WTC11 (cell line): ENCODE measurements around the gene IGFALS. TPM values are rescaled to one million over a fixed set of nuclear protein-coding genes. Genes with fewer than 3 reads are reported as not detected.

ENCODE experiments used
- ATAC-seq: fragments of 200-7000 bp; cut with Tn5 transposase; 2 replicates; pipeline ENCODE4 v1.10.0; 2021; ENCODE audit warnings: mild to moderate bottlenecking, moderate library complexity
- CTCF ChIA-PET: fragments of 300-600 bp; sonication (Branson Sonifier 250); formaldehyde crosslinking; loops from one replicate; lab custom pipeline; 2021; ENCODE audit warnings: antibody characterized with exemption; lab: Charles Lee
- POLR2A ChIA-PET: fragments of 350-600 bp; sonication (Branson Sonifier 250); formaldehyde crosslinking; loops from one replicate; lab custom pipeline; 2021; ENCODE audit warnings: antibody characterized with exemption; lab: Charles Lee
- DNase-seq: peaks from one replicate; pipeline ENCODE4 v3.0.0; 2021; ENCODE audit warnings: low spot score
- H3K27ac Mint-ChIP-seq: 2 replicates; pipeline ENCODE4 v1.8.0; 2021; ENCODE audit warnings: mixed read lengths
- H3K27me3 Mint-ChIP-seq: 2 replicates; pipeline ENCODE4 v1.8.0; 2021; ENCODE audit warnings: low read depth, mild to moderate bottlenecking, moderate library complexity, mixed read lengths
- H3K36me3 Mint-ChIP-seq: 2 replicates; pipeline ENCODE4 v1.8.0; 2021; ENCODE audit warnings: mixed read lengths
- H3K4me1 Mint-ChIP-seq: 2 replicates; pipeline ENCODE4 v1.8.0; 2022; ENCODE audit warnings: mixed read lengths
- H3K4me3 Mint-ChIP-seq: 2 replicates; pipeline ENCODE4 v1.8.0; 2021; ENCODE audit warnings: mild to moderate bottlenecking, moderate library complexity, mixed read lengths
- H3K9me3 Mint-ChIP-seq: 2 replicates; pipeline ENCODE4 v1.8.0; 2021; ENCODE audit warnings: mixed read lengths
- CBFB ChIP-seq: sonication (generic); formaldehyde crosslinking; IDR thresholded peaks from 2 replicates; pipeline ENCODE4 v1.8.1; 2022; ENCODE audit warnings: mild to moderate bottlenecking, low read depth, missing genetic modification reagents
- FOXK1 ChIP-seq: sonication (generic); formaldehyde crosslinking; IDR thresholded peaks from 2 replicates; pipeline ENCODE4 v1.8.0; 2022; ENCODE audit warnings: mild to moderate bottlenecking, moderate library complexity, missing genetic modification reagents
- IRF2 ChIP-seq: sonication (generic); formaldehyde crosslinking; IDR thresholded peaks from 2 replicates; pipeline ENCODE4 v1.8.0; 2022; ENCODE audit warnings: low read depth, missing genetic modification reagents, borderline replicate concordance
- JAZF1 ChIP-seq: fragments of 250-450 bp; sonication (Bioruptor Pico); IDR thresholded peaks from 2 replicates; pipeline ENCODE4 v1.9.0; 2021; ENCODE audit warnings: moderate library complexity, mild to moderate bottlenecking, inconsistent platforms
- NFE2L1 ChIP-seq: sonication (generic); formaldehyde crosslinking; IDR thresholded peaks from 2 replicates; pipeline ENCODE4 v1.8.1; 2023; ENCODE audit warnings: missing genetic modification reagents
- NR2C2 ChIP-seq: sonication (generic); formaldehyde crosslinking; IDR thresholded peaks from 2 replicates; pipeline ENCODE4 v1.8.0; 2022; ENCODE audit warnings: mild to moderate bottlenecking, missing genetic modification reagents
- SMAD3 ChIP-seq: sonication (generic); formaldehyde crosslinking; IDR thresholded peaks from 2 replicates; pipeline ENCODE4 v1.8.0; 2022; ENCODE audit warnings: missing genetic modification reagents, mild to moderate bottlenecking, borderline replicate concordance
- TEAD4 ChIP-seq: sonication (generic); formaldehyde crosslinking; IDR thresholded peaks from 2 replicates; pipeline ENCODE4 v1.8.0; 2022; ENCODE audit warnings: mild to moderate bottlenecking, missing genetic modification reagents
- ZNF232 ChIP-seq: sonication (generic); formaldehyde crosslinking; IDR thresholded peaks from 2 replicates; pipeline ENCODE4 v1.8.0; 2022; ENCODE audit warnings: mild to moderate bottlenecking, missing genetic modification reagents
- ZNF263 ChIP-seq: sonication (generic); formaldehyde crosslinking; IDR thresholded peaks from 2 replicates; pipeline ENCODE4 v1.8.1; 2022; ENCODE audit warnings: low read depth, mild to moderate bottlenecking, moderate library complexity, missing genetic modification reagents
- ZNF317 ChIP-seq: sonication (generic); formaldehyde crosslinking; IDR thresholded peaks from 2 replicates; pipeline ENCODE4 v1.8.1; 2023; ENCODE audit warnings: low read depth, mild to moderate bottlenecking, moderate library complexity, missing genetic modification reagents, borderline replicate concordance
- ZNF671 ChIP-seq: fragments of 250-450 bp; sonication (Bioruptor Pico); IDR thresholded peaks from 2 replicates; pipeline ENCODE4 v1.8.0; 2021; ENCODE audit warnings: mild to moderate bottlenecking
- total RNA-seq: library from RNA; stranded (reverse); gene quantifications from 3 replicates; pipeline ENCODE4 v1.2.3, GENCODE V29; 2021
- TF ChIP-seq, protein P1 (sequence below): sonication (generic); formaldehyde crosslinking; IDR thresholded peaks from 2 replicates; pipeline ENCODE4 v1.8.0; 2023; ENCODE audit warnings: missing genetic modification reagents
- TF ChIP-seq, protein P2 (sequence below): fragments of 250-450 bp; sonication (Bioruptor Pico); conservative IDR thresholded peaks from 2 replicates; pipeline ENCODE4 v1.9.0; 2021; ENCODE audit warnings: mild to moderate bottlenecking
- TF ChIP-seq, protein P3 (sequence below): sonication (generic); formaldehyde crosslinking; IDR thresholded peaks from 2 replicates; pipeline ENCODE4 v1.8.1; 2022; ENCODE audit warnings: mild to moderate bottlenecking, missing genetic modification reagents, moderate library complexity, borderline replicate concordance
- TF ChIP-seq, protein P4 (sequence below): sonication (generic); formaldehyde crosslinking; conservative IDR thresholded peaks from 2 replicates; pipeline ENCODE4 v1.8.1; 2022; ENCODE audit warnings: mild to moderate bottlenecking, missing genetic modification reagents
- TF ChIP-seq, protein P5 (sequence below): sonication (generic); formaldehyde crosslinking; IDR thresholded peaks from 2 replicates; pipeline ENCODE4 v1.8.1; 2022; ENCODE audit warnings: low read depth, missing genetic modification reagents, borderline replicate concordance
- TF ChIP-seq, protein P6 (sequence below): sonication (generic); formaldehyde crosslinking; IDR thresholded peaks from 2 replicates; pipeline ENCODE4 v1.8.0; 2022; ENCODE audit warnings: mild to moderate bottlenecking, missing genetic modification reagents
- TF ChIP-seq, protein P7 (sequence below): fragments of 250-450 bp; sonication (Bioruptor Pico); IDR thresholded peaks from 2 replicates; pipeline ENCODE4 v1.9.0; 2021; ENCODE audit warnings: moderate library complexity, mild to moderate bottlenecking, inconsistent platforms, borderline replicate concordance

The IGFALS gene
- total RNA-seq, 1 experiment from 2014 or later: not detected

DNA sequence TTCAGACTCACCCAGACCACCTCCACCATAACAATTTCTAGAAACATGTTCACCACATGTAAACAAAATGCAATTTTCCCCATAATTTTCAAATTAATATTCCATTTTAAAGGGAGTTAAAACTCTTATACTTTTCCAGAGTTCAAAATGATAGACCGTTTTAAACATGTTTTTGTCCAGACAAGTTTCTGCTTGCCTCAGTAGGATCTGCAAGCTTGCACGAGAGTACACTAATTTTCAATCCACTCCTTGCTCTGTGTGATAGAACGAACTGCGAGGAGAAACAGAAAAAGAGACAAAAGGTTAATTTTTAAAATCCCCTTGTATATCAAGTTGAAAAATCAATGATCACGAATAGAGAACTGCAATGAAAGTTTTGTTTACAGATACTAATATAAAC is 40.6 kb upstream of the IGFALS start (continued):
- TF ChIP-seq, protein P1, sequence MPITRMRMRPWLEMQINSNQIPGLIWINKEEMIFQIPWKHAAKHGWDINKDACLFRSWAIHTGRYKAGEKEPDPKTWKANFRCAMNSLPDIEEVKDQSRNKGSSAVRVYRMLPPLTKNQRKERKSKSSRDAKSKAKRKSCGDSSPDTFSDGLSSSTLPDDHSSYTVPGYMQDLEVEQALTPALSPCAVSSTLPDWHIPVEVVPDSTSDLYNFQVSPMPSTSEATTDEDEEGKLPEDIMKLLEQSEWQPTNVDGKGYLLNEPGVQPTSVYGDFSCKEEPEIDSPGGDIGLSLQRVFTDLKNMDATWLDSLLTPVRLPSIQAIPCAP: no peak
- TF ChIP-seq JAZF1 (CRISPR knock-in tag) (no peak), ZNF671 (CRISPR knock-in tag) (no peak), SMAD3 (CRISPR knock-in tag) (no peak), IRF2 (CRISPR knock-in tag) (no peak)
- TF ChIP-seq, protein P2, sequence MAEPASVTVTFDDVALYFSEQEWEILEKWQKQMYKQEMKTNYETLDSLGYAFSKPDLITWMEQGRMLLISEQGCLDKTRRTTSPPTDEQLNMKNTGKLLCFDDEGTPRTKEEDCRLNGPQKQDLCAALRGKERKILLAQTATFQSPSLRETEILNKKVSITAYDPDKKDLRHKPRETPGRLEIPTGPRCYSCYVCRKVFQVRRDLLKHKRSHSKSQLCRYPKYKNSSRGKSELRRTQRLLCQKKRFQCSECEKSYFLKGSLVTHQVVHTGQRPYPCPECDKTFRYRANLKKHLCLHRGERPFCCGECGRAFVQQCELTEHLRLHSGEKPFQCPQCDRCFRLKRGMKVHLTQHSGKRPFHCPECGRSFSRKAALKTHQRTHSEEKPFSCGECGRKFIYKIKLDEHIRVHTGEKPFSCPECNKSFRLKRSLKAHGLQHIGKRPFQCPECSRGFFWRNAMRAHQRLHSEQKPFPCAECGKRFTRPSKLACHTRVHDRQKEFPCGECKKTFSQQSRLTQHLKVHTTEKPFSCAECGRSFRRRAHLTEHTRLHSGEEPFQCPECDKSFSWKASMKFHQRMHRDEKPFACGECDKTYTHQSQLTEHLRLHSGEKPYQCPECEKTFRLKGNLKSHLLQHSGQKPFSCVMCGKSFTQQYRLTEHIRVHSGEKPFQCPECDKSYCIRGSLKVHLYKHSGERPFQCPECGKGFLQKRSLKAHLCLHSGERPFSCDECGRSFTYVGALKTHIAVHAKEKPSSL (CRISPR knock-in tag): no peak
- TF ChIP-seq, all 79 proteins: peak for 0

DNA sequence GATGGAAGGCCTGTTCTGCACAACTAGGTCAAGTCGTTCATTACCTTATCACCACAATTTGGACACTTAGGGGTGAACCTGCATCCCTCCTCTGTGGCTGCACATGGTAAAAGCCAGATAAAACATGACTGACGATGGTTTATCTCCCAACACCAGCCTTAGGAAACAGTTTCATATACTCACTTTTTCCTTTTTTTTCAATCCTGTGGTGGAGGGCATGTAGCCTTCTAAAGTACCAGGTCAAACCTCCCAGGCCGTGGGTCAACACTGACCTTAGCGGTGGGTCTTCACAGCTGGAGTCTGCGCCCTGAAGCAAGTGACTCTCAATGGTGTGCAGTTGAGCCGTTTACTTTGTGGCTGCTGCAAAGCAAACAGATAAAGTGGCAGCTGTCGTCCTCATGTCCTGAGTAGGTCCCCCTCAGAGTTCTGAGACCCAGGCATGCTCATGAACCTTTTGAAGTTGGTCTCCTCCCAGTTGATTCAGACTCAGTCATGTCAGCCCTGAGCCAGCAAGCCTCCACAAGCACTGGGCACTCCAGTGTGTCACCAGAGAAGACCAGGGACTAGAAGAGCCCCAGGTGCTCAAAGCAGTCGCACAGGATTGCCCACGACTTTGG is 39.4 kb upstream of the IGFALS start:
- H3K36me3 Mint-ChIP-seq: no peaks in the 10 kb centered on the region
- peaks cover 10% of the 10 kb centered on the region; the same call in 1 of the 2 replicates for H3K4me1 Mint-ChIP-seq
- TF ChIP-seq, protein P1: no peak
- TF ChIP-seq FOXK1 (CRISPR knock-in tag) (no peak), NFE2L1 (CRISPR knock-in tag) (no peak), JAZF1 (CRISPR knock-in tag) (no peak), CBFB (CRISPR knock-in tag) (no peak), ZNF263 (CRISPR knock-in tag) (no peak), NR2C2 (CRISPR knock-in tag) (no peak), IRF2 (CRISPR knock-in tag) (no peak)
- POLR2A ChIA-PET: interaction anchor here (0.6 kb wide), 1 partner anchor 133 kb away, joined by 3 read pairs; no protein-coding TSS in a partner anchor
- CTCF ChIA-PET: no interaction called here
- ATAC-seq (no peak), DNase-seq (no peak)
- peaks cover 3% of the 10 kb centered on the region for H3K27me3 Mint-ChIP-seq
- no peaks in the 10 kb centered on the region for H3K9me3 Mint-ChIP-seq
- H3K27ac Mint-ChIP-seq: no peak overlapping the region
- no peak overlapping the region for H3K4me3 Mint-ChIP-seq

DNA sequence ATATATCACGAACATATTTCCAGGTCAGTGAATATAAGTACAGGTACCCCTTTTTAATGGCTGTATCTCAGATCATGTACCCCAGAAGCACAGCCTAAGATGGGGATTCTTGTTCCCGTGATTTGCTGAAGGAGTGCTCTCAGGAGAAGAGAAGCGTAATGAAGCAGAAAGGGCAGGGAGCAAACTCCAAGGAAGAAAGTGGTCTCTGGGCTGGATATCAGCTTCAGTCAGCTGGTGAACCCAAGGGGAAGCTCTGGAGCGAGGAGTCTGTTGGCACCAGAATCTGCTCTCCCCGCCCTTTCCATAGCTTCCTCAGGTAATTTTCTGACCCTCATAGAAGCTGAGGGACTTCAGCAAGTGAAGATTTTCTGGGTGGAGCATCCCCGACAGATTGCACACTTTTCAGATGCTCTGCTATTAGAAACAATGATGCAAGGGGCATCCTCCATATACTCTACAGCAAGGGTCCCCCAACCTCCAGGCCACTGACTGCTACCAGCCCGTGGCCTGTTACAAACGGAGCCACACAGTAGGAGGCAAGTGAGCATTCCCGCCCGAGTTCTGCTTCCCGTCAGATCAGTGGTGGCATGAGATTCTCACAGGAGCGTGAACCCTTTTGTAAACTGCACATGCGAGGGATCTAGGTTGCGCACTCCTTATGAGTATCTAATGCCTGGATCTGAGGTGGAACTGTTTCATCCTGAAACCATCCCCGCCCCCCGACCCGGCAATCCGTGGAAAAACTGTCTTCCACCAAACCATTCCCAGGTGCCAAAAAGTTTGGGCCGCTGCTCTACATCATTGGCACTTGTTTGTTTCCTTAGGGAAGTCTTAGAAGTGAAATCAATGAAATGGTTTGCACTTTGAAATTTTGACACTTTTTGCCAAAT is 37.9 kb upstream of the IGFALS start:
- peaks cover 15% of the 10 kb centered on the region for H3K4me1 Mint-ChIP-seq
- H3K27ac Mint-ChIP-seq: no peak overlapping the region
- DNase-seq: no peak
- ChIA-PET POLR2A (no interaction called here), CTCF (no interaction called here)
- peaks cover 3% of the 10 kb centered on the region for H3K27me3 Mint-ChIP-seq
- no peak overlapping the region for H3K4me3 Mint-ChIP-seq
- ATAC-seq: no peak
- H3K36me3 Mint-ChIP-seq: no peaks in the 10 kb centered on the region
- H3K9me3 Mint-ChIP-seq: no peaks in the 10 kb centered on the region
- TF ChIP-seq, protein P3, sequence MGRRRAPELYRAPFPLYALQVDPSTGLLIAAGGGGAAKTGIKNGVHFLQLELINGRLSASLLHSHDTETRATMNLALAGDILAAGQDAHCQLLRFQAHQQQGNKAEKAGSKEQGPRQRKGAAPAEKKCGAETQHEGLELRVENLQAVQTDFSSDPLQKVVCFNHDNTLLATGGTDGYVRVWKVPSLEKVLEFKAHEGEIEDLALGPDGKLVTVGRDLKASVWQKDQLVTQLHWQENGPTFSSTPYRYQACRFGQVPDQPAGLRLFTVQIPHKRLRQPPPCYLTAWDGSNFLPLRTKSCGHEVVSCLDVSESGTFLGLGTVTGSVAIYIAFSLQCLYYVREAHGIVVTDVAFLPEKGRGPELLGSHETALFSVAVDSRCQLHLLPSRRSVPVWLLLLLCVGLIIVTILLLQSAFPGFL (CRISPR knock-in tag): no peak
- TF ChIP-seq TEAD4 (CRISPR knock-in tag): no peak
- no peak for TF ChIP-seq ZNF317 (CRISPR knock-in tag)
- TF ChIP-seq, protein P4, sequence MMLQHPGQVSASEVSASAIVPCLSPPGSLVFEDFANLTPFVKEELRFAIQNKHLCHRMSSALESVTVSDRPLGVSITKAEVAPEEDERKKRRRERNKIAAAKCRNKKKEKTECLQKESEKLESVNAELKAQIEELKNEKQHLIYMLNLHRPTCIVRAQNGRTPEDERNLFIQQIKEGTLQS (CRISPR knock-in tag): no peak
- TF ChIP-seq, protein P5, sequence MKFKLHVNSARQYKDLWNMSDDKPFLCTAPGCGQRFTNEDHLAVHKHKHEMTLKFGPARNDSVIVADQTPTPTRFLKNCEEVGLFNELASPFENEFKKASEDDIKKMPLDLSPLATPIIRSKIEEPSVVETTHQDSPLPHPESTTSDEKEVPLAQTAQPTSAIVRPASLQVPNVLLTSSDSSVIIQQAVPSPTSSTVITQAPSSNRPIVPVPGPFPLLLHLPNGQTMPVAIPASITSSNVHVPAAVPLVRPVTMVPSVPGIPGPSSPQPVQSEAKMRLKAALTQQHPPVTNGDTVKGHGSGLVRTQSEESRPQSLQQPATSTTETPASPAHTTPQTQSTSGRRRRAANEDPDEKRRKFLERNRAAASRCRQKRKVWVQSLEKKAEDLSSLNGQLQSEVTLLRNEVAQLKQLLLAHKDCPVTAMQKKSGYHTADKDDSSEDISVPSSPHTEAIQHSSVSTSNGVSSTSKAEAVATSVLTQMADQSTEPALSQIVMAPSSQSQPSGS (CRISPR knock-in tag): no peak
- TF ChIP-seq, protein P6, sequence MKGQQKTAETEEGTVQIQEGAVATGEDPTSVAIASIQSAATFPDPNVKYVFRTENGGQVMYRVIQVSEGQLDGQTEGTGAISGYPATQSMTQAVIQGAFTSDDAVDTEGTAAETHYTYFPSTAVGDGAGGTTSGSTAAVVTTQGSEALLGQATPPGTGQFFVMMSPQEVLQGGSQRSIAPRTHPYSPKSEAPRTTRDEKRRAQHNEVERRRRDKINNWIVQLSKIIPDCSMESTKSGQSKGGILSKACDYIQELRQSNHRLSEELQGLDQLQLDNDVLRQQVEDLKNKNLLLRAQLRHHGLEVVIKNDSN (CRISPR knock-in tag): no peak
- TF ChIP-seq, protein P7, sequence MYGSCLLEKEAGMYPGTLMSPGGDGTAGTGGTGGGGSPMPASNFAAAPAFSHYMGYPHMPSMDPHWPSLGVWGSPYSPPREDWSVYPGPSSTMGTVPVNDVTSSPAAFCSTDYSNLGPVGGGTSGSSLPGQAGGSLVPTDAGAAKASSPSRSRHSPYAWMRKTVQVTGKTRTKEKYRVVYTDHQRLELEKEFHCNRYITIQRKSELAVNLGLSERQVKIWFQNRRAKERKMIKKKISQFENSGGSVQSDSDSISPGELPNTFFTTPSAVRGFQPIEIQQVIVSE: no peak
- TF ChIP-seq ZNF232: no peak
